ENCODE results near the gene CCDC157.

- no peak for TF ChIP-seq CTCF (IDR thresholded peaks at IDR 0.05; ENCODE audit: insufficient read depth, low read length)
- no peak for TF ChIP-seq SPI1 (IDR thresholded peaks at IDR 0.05; ENCODE audit: borderline replicate concordance, low read depth)
- no peak for TF ChIP-seq GABPA (IDR thresholded peaks at IDR 0.05; ENCODE audit: low read depth)
These were observed 5.6 kb upstream of the CCDC157 start for GRCh38 chr22:30351226-30351625.
